Lung (tissue), 12 donors: ENCODE measurements around the gene VSX1. TPM values are rescaled to one million over a fixed set of nuclear protein-coding genes. Genes with fewer than 3 reads are reported as not detected.

ENCODE experiments used
- ATAC-seq: fragments of 200-7000 bp; cut with Tn5 transposase; one replicate; pipeline ENCODE4 v1.9.1; 2020; ENCODE audit warnings: moderate number of reproducible peaks; ENCODE audit not compliant: insufficient read depth, low FRiP score
- DNase-seq, 3 donors: peaks; one replicate each; pipeline ENCODE4 v3.0.0-alpha.2; 2013 to 2017
- H3K27ac ChIP-seq, 2 donors: one replicate each; pipeline ENCODE4 v1.5.1; 2013; ENCODE audit warnings: mild to moderate bottlenecking in 2 of 2, moderate library complexity in 2 of 2, control low read depth in 1 of 2, inconsistent platforms in 1 of 2, low read depth in 1 of 2, low read length in 1 of 2
- H3K27me3 ChIP-seq, 3 donors: one replicate each; pipeline ENCODE4 v1.5.1; 2013; ENCODE audit warnings: low read length in 2 of 3; ENCODE audit not compliant: control insufficient read depth in 3 of 3, insufficient read depth in 3 of 3
- H3K36me3 ChIP-seq, 4 donors: one replicate each; pipeline ENCODE4 v1.5.1; 2013; ENCODE audit warnings: low read length in 4 of 4, mild to moderate bottlenecking in 1 of 4, moderate library complexity in 1 of 4; ENCODE audit not compliant: control insufficient read depth in 4 of 4, insufficient read depth in 4 of 4
- H3K4me1 ChIP-seq, 5 donors: one replicate each; pipeline ENCODE4 v1.5.1; 2013; ENCODE audit warnings: low read length in 5 of 5, mild to moderate bottlenecking in 2 of 5, moderate library complexity in 1 of 5; ENCODE audit not compliant: control insufficient read depth in 5 of 5, insufficient read depth in 5 of 5
- H3K4me3 ChIP-seq: one replicate; pipeline ENCODE4 v1.5.1; 2013; ENCODE audit warnings: mild to moderate bottlenecking, control low read depth, moderate library complexity
- H3K9ac ChIP-seq, 2 donors: one replicate each; pipeline ENCODE4 v1.5.1; 2013; ENCODE audit warnings: low read length in 2 of 2, control low read depth in 1 of 2; ENCODE audit not compliant: insufficient read depth in 1 of 2
- H3K9me3 ChIP-seq, 4 donors: one replicate each; pipeline ENCODE4 v1.5.1; 2013; ENCODE audit warnings: low read length in 3 of 4, mild to moderate bottlenecking in 1 of 4, moderate library complexity in 1 of 4; ENCODE audit not compliant: control insufficient read depth in 4 of 4, insufficient read depth in 3 of 4
- CTCF ChIP-seq: IDR thresholded peaks from 2 replicates; pipeline ENCODE4 v1.5.1; 2012; ENCODE audit warnings: mild to moderate bottlenecking; ENCODE audit errors: control extremely low read depth, extremely low read depth
- WGBS, 2 donors: extraction: QIAGEN DNeasy Blood & Tissue Kit; methylation state at CpG; one replicate each; pipeline ENCODE4 v1.1.7; 2013; 5-methylcytosine and 5-hydroxymethylcytosine counted together
- polyA plus RNA-seq, 2 donors: library from polyadenylated mRNA; stranded (reverse); fragments of 200-250 nt; gene quantifications; one replicate each; pipeline ENCODE4 v1.2.1, GENCODE V29; 2013
- total RNA-seq, 2 donors: library from RNA; depleted of rRNA in 1 of 2; stranded (reverse); fragments of >200 nt in 1 of 2; gene quantifications; one replicate each; pipeline ENCODE4 v1.2.1, GENCODE V29; 2014 to 2021
- donor health status: control.
- donor health status: control.
- donor health status: Bipolar disorder and iron deficiency.
- donor health status: healthy.
- donor health status: DM: yes; HTN: yes; CAD: no.

Gene VSX1
- total and polyA plus RNA-seq, 4 donors: not detected

- WGBS, 2 donors: 71 to 75% methylated on average over 15 of the region's 15 CpGs
- peaks cover 30 to 58% (median 44%) of the 10 kb centered on the region in 5 donors for H3K4me1 ChIP-seq
These were observed 44.4 kb downstream of the VSX1 start for GRCh38 chr20:25037288-25038102.

GRCh38 chr20:25036331-25036936 is 45.5 kb downstream of the VSX1 start:
- Histone ChIP-seq H3K27ac (peak overlapping the region; percentile 26 to 47), H3K27me3 (no peaks in the 10 kb centered on the region), H3K4me3 (no peak overlapping the region), H3K9me3 (no peaks in the 10 kb centered on the region), H3K4me1 (peaks cover 31 to 58% (median 36%) of the 10 kb centered on the region in 5 donors), H3K36me3 (peaks cover 0 to 3% (median 0%) of the 10 kb centered on the region in 4 donors), H3K9ac (peak overlapping the region in 1 of 2 donors; percentile 3)
- no peak for TF ChIP-seq CTCF
- WGBS, 2 donors: 18 to 31% methylated on average over 7 of the region's 7 CpGs
- ATAC-seq: no peak
- peak in 1 of 3 donors; percentile 31 for DNase-seq

More at GRCh38 chr20:25037288-25038102, 44.4 kb downstream of the VSX1 start:
- no peak for ATAC-seq
- TF ChIP-seq CTCF: no peak
- Histone ChIP-seq H3K27me3 (no peaks in the 10 kb centered on the region), H3K36me3 (peaks cover 0 to 3% (median 0%) of the 10 kb centered on the region in 4 donors), H3K27ac (peak overlapping the region; percentile 58 to 68), H3K4me3 (no peak overlapping the region), H3K9me3 (no peaks in the 10 kb centered on the region), H3K9ac (no peak overlapping the region)
- DNase-seq: no peak

GRCh38 chr20:25035921-25036320 is 46.0 kb downstream of the VSX1 start:
- DNase-seq (no peak), ATAC-seq (no peak)
- Histone ChIP-seq H3K9me3 (no peaks in the 10 kb centered on the region), H3K9ac (no peak overlapping the region), H3K4me3 (no peak overlapping the region), H3K4me1 (peaks cover 31 to 58% (median 36%) of the 10 kb centered on the region in 5 donors), H3K27ac (peak overlapping the region; percentile 26 to 47), H3K27me3 (no peaks in the 10 kb centered on the region), H3K36me3 (peaks cover 0 to 3% (median 0%) of the 10 kb centered on the region in 4 donors)
- WGBS, 2 donors: 18 to 31% methylated on average over 4 of the region's 4 CpGs
- TF ChIP-seq CTCF: no peak
